Peyer's patch (tissue), 4 donors: ENCODE data around the gene PHF13.

ENCODE experiments used
- POLR2A ChIP-seq, 2 donors: fragments of 450-650 bp; IDR thresholded peaks; one replicate each; pipeline ENCODE4 v1.5.1; 2017; ENCODE audit warnings: antibody characterized with exemption in 2 of 2, mild to moderate bottlenecking in 2 of 2, moderate library complexity in 2 of 2
- TF ChIP-seq, protein P1 (sequence below), 6 experiments: fragments of 450-650 bp in 4 of 6; fragments of 200-600 bp in 2 of 6; sonication (generic) in 1 of 6; IDR thresholded peaks; one replicate each; pipeline ENCODE4 v1.5.1; 2017 to 2019; ENCODE audit warnings: antibody characterized with exemption in 6 of 6, mild to moderate bottlenecking in 3 of 6, moderate library complexity in 1 of 6

DNA sequence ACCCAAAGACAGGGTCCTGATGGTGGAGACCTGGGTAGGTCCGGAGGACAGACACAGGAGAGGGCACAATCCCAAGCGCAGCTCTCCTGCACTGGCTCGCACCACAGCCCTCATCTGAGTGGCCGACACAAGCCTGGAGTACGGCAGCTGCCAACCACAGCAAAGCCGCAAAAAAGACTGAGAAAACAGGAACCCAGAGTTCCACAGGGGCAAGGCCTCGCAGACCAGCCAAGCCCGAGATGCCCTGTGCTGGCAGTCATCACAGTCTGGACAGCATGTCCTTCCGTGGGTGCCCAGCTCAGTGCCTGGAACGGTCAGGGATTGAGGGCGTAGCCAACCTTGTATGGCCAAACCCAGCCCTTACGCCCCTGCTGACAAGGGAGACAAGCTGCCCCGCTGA, 22.3 kb upstream of the PHF13 start:
- TF ChIP-seq, protein P1, sequence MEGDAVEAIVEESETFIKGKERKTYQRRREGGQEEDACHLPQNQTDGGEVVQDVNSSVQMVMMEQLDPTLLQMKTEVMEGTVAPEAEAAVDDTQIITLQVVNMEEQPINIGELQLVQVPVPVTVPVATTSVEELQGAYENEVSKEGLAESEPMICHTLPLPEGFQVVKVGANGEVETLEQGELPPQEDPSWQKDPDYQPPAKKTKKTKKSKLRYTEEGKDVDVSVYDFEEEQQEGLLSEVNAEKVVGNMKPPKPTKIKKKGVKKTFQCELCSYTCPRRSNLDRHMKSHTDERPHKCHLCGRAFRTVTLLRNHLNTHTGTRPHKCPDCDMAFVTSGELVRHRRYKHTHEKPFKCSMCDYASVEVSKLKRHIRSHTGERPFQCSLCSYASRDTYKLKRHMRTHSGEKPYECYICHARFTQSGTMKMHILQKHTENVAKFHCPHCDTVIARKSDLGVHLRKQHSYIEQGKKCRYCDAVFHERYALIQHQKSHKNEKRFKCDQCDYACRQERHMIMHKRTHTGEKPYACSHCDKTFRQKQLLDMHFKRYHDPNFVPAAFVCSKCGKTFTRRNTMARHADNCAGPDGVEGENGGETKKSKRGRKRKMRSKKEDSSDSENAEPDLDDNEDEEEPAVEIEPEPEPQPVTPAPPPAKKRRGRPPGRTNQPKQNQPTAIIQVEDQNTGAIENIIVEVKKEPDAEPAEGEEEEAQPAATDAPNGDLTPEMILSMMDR (IDR thresholded peaks at IDR 0.05): no peak
- TF ChIP-seq POLR2A (IDR thresholded peaks at IDR 0.05): no peak
